KMS-11 (cell line): ENCODE measurements around the gene USP34.

ENCODE experiments used
- H2AFZ ChIP-seq: fragments of 200-600 bp; sonication (generic); 2 replicates; pipeline ENCODE4 v1.6.1; 2016; ENCODE audit warnings: antibody characterized with exemption, mixed run types, low read depth
- H3K27ac ChIP-seq: fragments of 200-600 bp; sonication (generic); 2 replicates; pipeline ENCODE4 v1.6.1; 2016; ENCODE audit warnings: mild to moderate bottlenecking, mixed run types
- H3K27me3 ChIP-seq: fragments of 200-600 bp; sonication (generic); 2 replicates; pipeline ENCODE4 v1.6.1; 2017; ENCODE audit warnings: mild to moderate bottlenecking, low read depth, mixed run types, moderate library complexity; ENCODE audit not compliant: insufficient read depth
- H3K36me3 ChIP-seq: fragments of 200-600 bp; sonication (generic); 2 replicates; pipeline ENCODE4 v1.6.1; 2017; ENCODE audit warnings: mild to moderate bottlenecking, mixed run types; ENCODE audit not compliant: insufficient read depth
- H3K4me1 ChIP-seq: fragments of 200-600 bp; sonication (generic); 2 replicates; pipeline ENCODE4 v1.6.1; 2016; ENCODE audit warnings: mild to moderate bottlenecking, low read depth, mixed run types; ENCODE audit not compliant: poor library complexity, severe bottlenecking
- H3K4me2 ChIP-seq: fragments of 200-600 bp; sonication (generic); 2 replicates; pipeline ENCODE4 v1.7.0; 2016; ENCODE audit warnings: mild to moderate bottlenecking, mixed run types
- H3K4me3 ChIP-seq: fragments of 200-600 bp; sonication (generic); IDR thresholded peaks from 2 replicates; pipeline ENCODE4 v1.6.1; 2017; ENCODE audit warnings: low read depth, low read length, mixed read lengths; ENCODE audit not compliant: insufficient read depth
- H3K79me2 ChIP-seq: fragments of 200-600 bp; sonication (generic); 2 replicates; pipeline ENCODE4 v1.6.1; 2016; ENCODE audit warnings: low read depth, mixed run types; ENCODE audit not compliant: insufficient read depth
- H3K9ac ChIP-seq: fragments of 200-600 bp; sonication (generic); 2 replicates; pipeline ENCODE4 v1.6.1; 2016; ENCODE audit warnings: mild to moderate bottlenecking, mixed run types
- H4K20me1 ChIP-seq: fragments of 200-600 bp; sonication (generic); 2 replicates; pipeline ENCODE4 v1.6.1; 2016; ENCODE audit warnings: mild to moderate bottlenecking, mixed run types; ENCODE audit not compliant: insufficient read depth
- TF ChIP-seq, protein P1 (sequence below): fragments of 200-600 bp; sonication (generic); conservative IDR thresholded peaks from 2 replicates; pipeline ENCODE4 v1.6.1; 2017; ENCODE audit warnings: low read depth, mild to moderate bottlenecking, antibody characterized with exemption, low read length, moderate library complexity, mixed read lengths

The USP34 gene

DNA sequence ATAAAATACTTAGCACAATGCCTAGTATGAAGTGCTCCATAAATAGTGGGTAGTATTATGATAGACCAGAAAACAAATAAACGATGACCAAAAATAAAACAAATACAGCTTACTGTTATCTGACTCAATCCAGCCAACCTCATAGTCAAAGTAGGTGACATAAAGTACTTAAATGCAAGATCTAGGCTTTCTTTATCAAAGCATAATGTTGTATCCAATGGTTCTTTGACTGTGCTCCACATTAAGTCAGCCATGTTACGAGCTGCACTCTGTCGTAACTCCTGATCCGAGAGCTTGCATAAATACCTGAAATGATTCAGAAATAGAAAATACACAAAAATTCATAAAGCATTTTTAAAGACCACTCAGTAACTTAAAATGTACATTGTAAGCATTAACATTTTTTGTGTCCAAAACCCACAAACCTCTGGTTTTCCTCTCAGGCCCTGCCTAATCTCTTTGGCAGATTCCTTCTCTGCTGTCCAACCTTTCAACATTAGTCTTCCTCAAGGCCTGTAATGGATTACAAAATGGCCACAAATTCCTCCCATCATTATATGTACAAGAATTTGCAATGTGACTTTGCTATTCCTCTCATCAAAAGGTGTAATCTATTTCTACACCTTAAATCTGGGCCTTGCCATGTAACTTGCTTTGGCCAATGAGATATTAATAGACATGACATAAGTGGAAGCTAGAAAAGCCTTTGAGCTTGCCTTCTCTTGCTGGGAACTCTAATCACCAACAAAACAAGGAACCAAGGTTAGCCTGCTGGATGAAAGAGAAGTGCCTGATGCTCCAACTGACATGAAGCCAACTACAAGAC is 90.6 kb downstream of the USP34 start:
- TF ChIP-seq, protein P1, sequence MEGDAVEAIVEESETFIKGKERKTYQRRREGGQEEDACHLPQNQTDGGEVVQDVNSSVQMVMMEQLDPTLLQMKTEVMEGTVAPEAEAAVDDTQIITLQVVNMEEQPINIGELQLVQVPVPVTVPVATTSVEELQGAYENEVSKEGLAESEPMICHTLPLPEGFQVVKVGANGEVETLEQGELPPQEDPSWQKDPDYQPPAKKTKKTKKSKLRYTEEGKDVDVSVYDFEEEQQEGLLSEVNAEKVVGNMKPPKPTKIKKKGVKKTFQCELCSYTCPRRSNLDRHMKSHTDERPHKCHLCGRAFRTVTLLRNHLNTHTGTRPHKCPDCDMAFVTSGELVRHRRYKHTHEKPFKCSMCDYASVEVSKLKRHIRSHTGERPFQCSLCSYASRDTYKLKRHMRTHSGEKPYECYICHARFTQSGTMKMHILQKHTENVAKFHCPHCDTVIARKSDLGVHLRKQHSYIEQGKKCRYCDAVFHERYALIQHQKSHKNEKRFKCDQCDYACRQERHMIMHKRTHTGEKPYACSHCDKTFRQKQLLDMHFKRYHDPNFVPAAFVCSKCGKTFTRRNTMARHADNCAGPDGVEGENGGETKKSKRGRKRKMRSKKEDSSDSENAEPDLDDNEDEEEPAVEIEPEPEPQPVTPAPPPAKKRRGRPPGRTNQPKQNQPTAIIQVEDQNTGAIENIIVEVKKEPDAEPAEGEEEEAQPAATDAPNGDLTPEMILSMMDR = no peak
- Histone ChIP-seq H3K4me1 (no peaks in the 10 kb centered on the region), H4K20me1 (no peaks in the 10 kb centered on the region), H2AFZ (no peak overlapping the region), H3K9ac (no peak overlapping the region), H3K4me2 (no peak overlapping the region), H3K27me3 (no peaks in the 10 kb centered on the region), H3K36me3 (0 out of 2 replicates have a peak, but pooled peaks cover 4% of the 10 kb centered on the region), H3K4me3 (no peak overlapping the region), H3K27ac (no peak overlapping the region), H3K79me2 (no peaks in the 10 kb centered on the region)

DNA sequence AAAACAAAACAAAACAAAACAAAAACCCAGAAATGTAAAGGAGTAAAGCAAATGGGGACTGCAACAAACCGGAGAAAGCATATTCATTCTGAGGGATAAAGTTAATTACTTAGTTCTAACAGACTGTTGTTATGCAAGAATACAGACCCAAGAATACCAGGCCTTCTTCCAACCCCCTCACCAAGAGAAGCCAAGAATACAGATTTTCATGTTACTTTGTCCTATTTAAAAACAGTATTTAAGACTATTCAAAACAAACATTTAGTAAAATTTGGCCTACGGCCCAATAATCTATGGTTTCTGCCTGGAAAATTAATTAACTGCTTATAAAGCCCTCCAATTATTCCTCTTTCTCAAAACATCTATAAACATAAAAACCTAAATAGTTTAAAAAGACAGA is 91.4 kb downstream of the USP34 start:
- TF ChIP-seq, protein P1 = no peak
- H3K79me2 ChIP-seq = no peaks in the 10 kb centered on the region
- no peaks in the 10 kb centered on the region for H3K4me1 ChIP-seq
- H3K4me3 ChIP-seq = no peak overlapping the region
- H3K27me3 ChIP-seq = no peaks in the 10 kb centered on the region
- no peak overlapping the region for H2AFZ ChIP-seq
- no peak overlapping the region for H3K9ac ChIP-seq
- H4K20me1 ChIP-seq = no peaks in the 10 kb centered on the region
- H3K4me2 ChIP-seq = no peak overlapping the region
- 0 out of 2 replicates have a peak, but pooled peaks cover 4% of the 10 kb centered on the region for H3K36me3 ChIP-seq
- no peak overlapping the region for H3K27ac ChIP-seq

GRCh38 chr2:61378281-61378680 is 92.6 kb downstream of the USP34 start:
- Histone ChIP-seq H2AFZ (no peak overlapping the region), H3K4me3 (no peak overlapping the region), H3K79me2 (no peaks in the 10 kb centered on the region), H3K9ac (no peak overlapping the region), H3K36me3 (0 out of 2 replicates have a peak, but pooled peaks cover 4% of the 10 kb centered on the region), H3K27me3 (no peaks in the 10 kb centered on the region), H4K20me1 (no peaks in the 10 kb centered on the region), H3K4me1 (no peaks in the 10 kb centered on the region), H3K4me2 (no peak overlapping the region), H3K27ac (no peak overlapping the region)
- TF ChIP-seq, protein P1 = no peak

DNA sequence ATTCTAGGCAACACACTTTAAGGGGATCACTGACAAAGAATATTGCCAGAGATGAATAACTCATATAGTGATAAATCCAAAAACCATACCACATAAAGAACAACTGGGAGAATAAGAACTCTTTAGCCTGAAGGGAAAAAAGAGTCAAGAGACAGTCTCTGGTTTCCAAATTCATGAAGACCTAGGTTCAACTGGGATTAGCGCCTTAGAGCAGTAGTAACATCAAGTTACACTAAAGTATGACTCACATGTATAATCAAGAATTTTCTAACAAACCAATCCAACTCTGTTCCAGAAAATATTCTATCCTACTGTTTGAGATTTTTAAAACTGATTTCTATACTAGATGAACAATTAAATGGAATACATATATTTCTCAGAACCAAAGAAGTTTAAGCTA is 93.8 kb downstream of the USP34 start:
- Histone ChIP-seq H3K27me3 (no peaks in the 10 kb centered on the region), H3K27ac (no peak overlapping the region), H2AFZ (no peak overlapping the region), H3K36me3 (0 out of 2 replicates have a peak, but pooled peaks cover 4% of the 10 kb centered on the region), H3K4me1 (no peaks in the 10 kb centered on the region), H3K4me3 (no peak overlapping the region), H3K4me2 (no peak overlapping the region), H3K79me2 (no peaks in the 10 kb centered on the region), H3K9ac (no peak overlapping the region), H4K20me1 (no peaks in the 10 kb centered on the region; the same call in 1 of the 2 replicates)
- TF ChIP-seq, protein P1 = no peak
